Osteocyte (in vitro differentiated cells): Measurements from ENCODE around the gene CES3. TPM values are rescaled to one million over a fixed set of nuclear protein-coding genes. Genes with fewer than 3 reads are reported as not detected.
A peak's percentile ranks its signal among the peaks of the same experiment; 100 is the strongest.
"Not testable (repeated sequence)": the region's sequence is repeated elsewhere in the genome, so short reads cannot be mapped to it uniquely, and the experiment has no call there.

Experiments used
- DNase-seq: peaks from one replicate; pipeline ENCODE4 v3.0.0; 2021; ENCODE audit warnings: mixed read lengths; ENCODE audit not compliant: unreplicated experiment; ENCODE audit errors: extremely low spot score
- H3K27ac Mint-ChIP-seq: one replicate; pipeline ENCODE4 v1.8.0; 2021; ENCODE audit warnings: mild to moderate bottlenecking, mixed read lengths; ENCODE audit not compliant: unreplicated experiment
- H3K27me3 Mint-ChIP-seq: one replicate; pipeline ENCODE4 v1.8.0; 2021; ENCODE audit warnings: mixed read lengths; ENCODE audit not compliant: unreplicated experiment
- H3K36me3 Mint-ChIP-seq: one replicate; pipeline ENCODE4 v1.8.0; 2021; ENCODE audit warnings: mixed read lengths; ENCODE audit not compliant: unreplicated experiment
- H3K4me1 Mint-ChIP-seq: one replicate; pipeline ENCODE4 v1.8.0; 2021; ENCODE audit warnings: mixed read lengths; ENCODE audit not compliant: unreplicated experiment
- H3K4me3 Mint-ChIP-seq: one replicate; pipeline ENCODE4 v1.8.0; 2021; ENCODE audit warnings: mild to moderate bottlenecking, moderate library complexity, mixed read lengths; ENCODE audit not compliant: unreplicated experiment
- H3K9me3 Mint-ChIP-seq: one replicate; pipeline ENCODE4 v1.8.0; 2021; ENCODE audit warnings: mixed read lengths; ENCODE audit not compliant: unreplicated experiment
- total RNA-seq: library from RNA; stranded (reverse); gene quantifications from 2 replicates; pipeline ENCODE4 v1.2.1, GENCODE V29; 2021
- TF ChIP-seq, protein P1 (sequence below): fragments of 200-600 bp; sonication (generic); IDR thresholded peaks from 2 replicates; pipeline ENCODE4 v1.5.0; 2021; ENCODE audit warnings: antibody characterized with exemption, mild to moderate bottlenecking, moderate library complexity

CES3 gene
- total RNA-seq, 1 donor from 2014 or later, result 0.24 TPM

DNA sequence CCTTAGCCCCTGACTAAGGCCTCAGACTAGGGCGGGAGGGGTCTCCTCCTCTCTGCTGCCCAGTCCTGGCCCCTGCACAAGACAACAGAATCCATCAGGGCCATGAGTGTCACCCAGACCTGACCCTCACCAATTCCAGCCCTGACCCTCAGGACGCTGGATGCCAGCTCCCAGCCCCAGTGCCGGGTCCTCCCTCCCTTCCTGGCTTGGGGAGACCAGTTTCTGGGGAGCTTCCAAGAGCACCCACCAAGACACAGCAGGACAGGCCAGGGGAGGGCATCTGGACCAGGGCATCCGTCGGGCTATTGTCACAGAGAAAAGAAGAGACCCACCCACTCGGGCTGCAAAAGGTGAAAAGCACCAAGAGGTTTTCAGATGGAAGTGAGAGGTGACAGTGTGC lies 12.7 kb downstream of the CES3 start:
- Mint-ChIP-seq H3K27me3 (peaks cover 11% of the 10 kb centered on the region), H3K9me3 (no peaks in the 10 kb centered on the region), H3K4me3 (no peak overlapping the region), H3K27ac (no peak overlapping the region), H3K4me1 (no peaks in the 10 kb centered on the region), H3K36me3 (no peaks in the 10 kb centered on the region)
- DNase-seq, result no peak
- TF ChIP-seq, protein P1, sequence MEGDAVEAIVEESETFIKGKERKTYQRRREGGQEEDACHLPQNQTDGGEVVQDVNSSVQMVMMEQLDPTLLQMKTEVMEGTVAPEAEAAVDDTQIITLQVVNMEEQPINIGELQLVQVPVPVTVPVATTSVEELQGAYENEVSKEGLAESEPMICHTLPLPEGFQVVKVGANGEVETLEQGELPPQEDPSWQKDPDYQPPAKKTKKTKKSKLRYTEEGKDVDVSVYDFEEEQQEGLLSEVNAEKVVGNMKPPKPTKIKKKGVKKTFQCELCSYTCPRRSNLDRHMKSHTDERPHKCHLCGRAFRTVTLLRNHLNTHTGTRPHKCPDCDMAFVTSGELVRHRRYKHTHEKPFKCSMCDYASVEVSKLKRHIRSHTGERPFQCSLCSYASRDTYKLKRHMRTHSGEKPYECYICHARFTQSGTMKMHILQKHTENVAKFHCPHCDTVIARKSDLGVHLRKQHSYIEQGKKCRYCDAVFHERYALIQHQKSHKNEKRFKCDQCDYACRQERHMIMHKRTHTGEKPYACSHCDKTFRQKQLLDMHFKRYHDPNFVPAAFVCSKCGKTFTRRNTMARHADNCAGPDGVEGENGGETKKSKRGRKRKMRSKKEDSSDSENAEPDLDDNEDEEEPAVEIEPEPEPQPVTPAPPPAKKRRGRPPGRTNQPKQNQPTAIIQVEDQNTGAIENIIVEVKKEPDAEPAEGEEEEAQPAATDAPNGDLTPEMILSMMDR, result no peak

DNA sequence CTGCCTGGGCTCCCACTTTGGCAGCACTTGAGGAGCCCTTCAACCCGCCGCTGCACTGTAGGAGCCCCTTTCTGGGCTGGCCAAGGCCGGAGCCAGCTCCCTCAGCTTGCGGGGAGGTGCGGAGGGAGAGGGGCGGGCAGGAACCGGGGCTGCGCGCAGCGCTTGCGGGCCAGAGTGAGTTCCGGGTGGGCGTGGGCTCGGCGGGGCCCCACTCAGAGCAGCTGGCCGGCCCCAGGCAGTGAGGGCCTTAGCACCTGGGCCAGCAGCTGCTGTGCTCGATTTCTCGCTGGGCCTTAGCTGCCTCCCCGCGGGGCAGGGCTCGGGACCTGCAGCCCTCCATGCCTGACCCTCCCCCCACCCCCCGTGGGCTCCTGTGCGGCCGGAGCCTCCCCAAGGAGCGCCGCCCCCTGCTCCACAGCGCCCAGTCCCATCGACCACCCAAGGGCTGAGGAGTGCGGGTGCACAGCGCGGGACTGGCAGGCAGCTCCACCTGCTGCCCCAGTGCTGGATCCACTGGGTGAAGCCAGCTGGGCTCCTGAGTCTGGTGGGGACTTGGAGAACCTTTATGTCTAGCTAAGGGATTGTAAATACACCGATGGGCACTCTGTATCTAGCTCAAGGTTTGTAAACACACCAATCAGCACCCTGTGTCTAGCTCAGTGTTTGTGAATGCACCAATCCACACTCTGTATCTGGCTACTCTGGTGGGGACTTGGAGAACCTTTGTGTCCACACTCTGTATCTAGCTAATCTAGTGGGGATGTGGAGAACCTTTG lies 13.3 kb downstream of the CES3 start:
- not testable (repeated sequence) for H3K4me1 Mint-ChIP-seq, H3K27ac Mint-ChIP-seq, H3K9me3 Mint-ChIP-seq, H3K36me3 Mint-ChIP-seq, H3K4me3 Mint-ChIP-seq, DNase-seq
- peaks cover 11% of the 10 kb centered on the region for H3K27me3 Mint-ChIP-seq

DNA sequence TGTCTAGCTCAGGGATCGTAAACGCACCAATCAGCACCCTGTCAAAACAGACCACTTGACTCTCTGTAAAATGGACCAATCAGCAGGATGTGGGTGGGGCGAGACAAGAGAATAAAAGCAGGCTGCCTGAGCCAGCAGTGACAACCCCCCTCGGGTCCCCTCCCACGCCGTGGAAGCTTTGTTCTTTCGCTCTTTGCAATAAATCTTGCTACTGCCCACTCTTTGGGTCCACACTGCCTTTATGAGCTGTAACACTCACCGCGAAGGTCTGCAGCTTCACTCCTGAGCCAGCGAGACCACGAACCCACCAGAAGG lies 13.8 kb downstream of the CES3 start:
- not testable (repeated sequence) for H3K4me1 Mint-ChIP-seq, H3K27me3 Mint-ChIP-seq

DNA sequence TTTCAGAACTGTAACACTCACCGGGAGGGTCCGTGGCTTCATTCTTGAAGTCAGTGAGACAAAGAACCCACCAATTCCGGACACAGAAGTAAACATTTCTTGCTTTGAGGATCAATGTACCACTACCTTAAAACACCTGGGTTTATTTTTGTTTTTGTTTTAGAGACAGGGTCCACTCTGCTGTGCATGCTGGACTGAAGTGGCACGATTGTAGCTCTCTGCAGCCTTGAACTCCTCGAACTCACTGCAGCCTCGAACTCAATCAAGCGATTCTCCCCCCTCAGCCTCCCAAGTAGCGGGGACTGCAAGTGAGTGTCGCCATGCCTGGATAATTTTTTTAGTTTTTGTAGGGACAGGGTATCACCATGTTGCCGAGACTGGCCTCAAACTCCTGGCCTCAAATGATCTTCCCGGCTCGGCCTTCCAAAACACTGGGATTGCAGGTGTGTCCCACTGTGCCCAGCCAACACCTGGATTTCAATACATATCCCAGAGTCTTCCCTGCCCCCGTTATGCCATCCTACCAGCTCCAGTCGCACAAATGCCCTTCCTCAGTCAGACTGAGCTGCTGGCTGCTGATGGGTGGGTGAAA lies 14.3 kb downstream of the CES3 start:
- Mint-ChIP-seq H3K36me3 (no peaks in the 10 kb centered on the region), H3K27ac (no peak overlapping the region), H3K4me1 (no peaks in the 10 kb centered on the region), H3K4me3 (no peak overlapping the region), H3K27me3 (peaks cover 8% of the 10 kb centered on the region), H3K9me3 (no peaks in the 10 kb centered on the region)
- TF ChIP-seq, protein P1, result no peak
- DNase-seq, result no peak

More for the DNA sequence above, 13.8 kb downstream of the CES3 start:
- not testable (repeated sequence) for H3K36me3 Mint-ChIP-seq, H3K4me3 Mint-ChIP-seq, DNase-seq, H3K27ac Mint-ChIP-seq, H3K9me3 Mint-ChIP-seq

DNA sequence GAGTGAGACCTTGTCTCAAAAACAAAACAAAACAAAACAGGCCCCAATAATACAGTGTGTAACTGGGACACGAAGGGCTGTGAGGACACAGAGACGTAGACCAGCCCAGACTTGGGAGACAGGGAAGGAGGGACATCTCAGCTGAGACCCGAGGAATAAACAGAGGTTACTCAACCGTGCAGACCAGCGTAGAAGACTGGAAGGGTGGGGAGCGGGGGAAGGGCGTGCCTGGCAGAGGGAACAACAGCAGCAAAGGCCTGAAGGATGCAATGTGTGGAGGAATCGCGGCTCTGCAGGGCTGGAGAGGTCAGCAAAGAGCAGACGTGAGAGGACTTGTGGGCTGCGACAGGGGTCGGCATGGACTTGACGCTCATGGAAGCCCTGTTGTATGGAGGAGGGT lies 15.7 kb downstream of the CES3 start:
- Mint-ChIP-seq H3K27me3 (peaks cover 8% of the 10 kb centered on the region), H3K27ac (no peak overlapping the region), H3K9me3 (no peaks in the 10 kb centered on the region), H3K36me3 (no peaks in the 10 kb centered on the region), H3K4me1 (no peaks in the 10 kb centered on the region), H3K4me3 (no peak overlapping the region)
- no peak for DNase-seq
- TF ChIP-seq, protein P1, result no peak

DNA sequence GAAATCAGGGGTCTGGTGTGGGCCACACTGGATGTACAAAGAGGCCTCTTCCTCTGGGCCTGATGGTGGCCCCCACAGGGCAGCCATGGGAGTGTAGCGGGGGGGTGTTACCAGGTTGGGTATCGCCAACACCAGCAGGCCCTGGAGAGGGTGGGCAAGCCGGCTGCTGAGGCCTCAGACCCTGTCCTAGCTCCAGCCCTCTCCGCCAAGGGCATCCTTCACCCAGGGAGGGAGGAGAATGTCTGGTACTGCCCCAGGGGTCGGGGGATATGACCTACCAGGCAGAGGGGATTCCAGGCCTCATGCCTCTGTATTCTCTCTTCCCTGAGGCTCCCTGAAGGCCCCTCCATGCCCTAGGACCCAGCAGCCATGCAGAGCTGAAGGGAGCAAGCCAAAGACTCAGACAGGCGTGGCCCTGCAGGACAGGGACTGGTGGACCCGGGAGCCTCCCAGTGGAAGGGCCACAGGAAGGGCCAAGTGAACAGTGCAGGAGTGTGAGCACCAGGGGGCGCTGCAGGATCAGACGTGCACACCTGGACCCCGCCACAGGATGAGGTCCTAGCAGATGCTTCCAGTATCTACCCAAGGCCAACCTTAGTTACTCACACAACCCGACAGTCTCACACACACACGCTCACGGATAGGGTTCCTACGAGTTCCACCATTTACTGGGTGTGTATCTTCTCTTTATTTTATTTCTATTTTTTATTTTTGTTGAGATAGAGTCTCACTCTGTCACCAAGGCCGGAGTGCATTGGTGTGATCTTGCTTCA lies 16.5 kb downstream of the CES3 start:
- DNase-seq, result peak; percentile 95
- Mint-ChIP-seq H3K27me3 (peaks cover 11% of the 10 kb centered on the region), H3K27ac (no peak overlapping the region), H3K4me1 (no peaks in the 10 kb centered on the region), H3K9me3 (no peaks in the 10 kb centered on the region), H3K36me3 (no peaks in the 10 kb centered on the region), H3K4me3 (no peak overlapping the region)
- TF ChIP-seq, protein P1, result peak; percentile 95
